ENCODE measurements around the gene CYS1.
"Not testable (repeated sequence)": the region's sequence is repeated elsewhere in the genome, so short reads cannot be mapped to it uniquely, and the experiment has no call there.

CYS1 gene

GRCh38 chr2:10079870-10080535 is at the start of gene CYS1:
Gene CYS1 (minus strand): TSS chr2:10080411. CDS start chr2:10080223, 188 bp downstream.
- no peak for DNase-seq (ENCODE audit: low spot score)

- DNase-seq (ENCODE audit: low spot score): no peak
Observed at GRCh38 chr2:10129490-10129889, 49.3 kb upstream of the CYS1 start.

GRCh38 chr2:10128420-10128819 is 48.2 kb upstream of the CYS1 start:
- no peak for DNase-seq (ENCODE audit: low spot score)

DNA sequence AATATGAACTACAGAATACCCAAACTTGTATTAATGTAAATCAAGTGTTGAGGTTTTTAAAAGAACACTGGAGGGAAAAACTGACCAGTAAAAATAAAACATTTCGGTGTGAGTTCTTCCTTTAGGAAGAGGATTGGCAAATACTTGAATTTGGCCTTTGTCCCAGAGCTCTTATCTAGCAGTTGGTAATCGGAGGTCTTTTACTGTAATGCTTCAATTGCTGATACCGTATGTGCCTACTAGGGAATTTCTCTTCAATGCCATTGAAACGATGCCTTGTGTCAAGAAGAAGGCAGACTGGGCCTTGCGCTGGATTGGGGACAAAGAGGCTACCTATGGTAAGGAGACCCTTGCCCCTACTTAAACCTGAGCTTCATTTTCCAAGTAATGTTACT is 46.4 kb upstream of the CYS1 start:
- DNase-seq (ENCODE audit: low spot score): no peak

DNA sequence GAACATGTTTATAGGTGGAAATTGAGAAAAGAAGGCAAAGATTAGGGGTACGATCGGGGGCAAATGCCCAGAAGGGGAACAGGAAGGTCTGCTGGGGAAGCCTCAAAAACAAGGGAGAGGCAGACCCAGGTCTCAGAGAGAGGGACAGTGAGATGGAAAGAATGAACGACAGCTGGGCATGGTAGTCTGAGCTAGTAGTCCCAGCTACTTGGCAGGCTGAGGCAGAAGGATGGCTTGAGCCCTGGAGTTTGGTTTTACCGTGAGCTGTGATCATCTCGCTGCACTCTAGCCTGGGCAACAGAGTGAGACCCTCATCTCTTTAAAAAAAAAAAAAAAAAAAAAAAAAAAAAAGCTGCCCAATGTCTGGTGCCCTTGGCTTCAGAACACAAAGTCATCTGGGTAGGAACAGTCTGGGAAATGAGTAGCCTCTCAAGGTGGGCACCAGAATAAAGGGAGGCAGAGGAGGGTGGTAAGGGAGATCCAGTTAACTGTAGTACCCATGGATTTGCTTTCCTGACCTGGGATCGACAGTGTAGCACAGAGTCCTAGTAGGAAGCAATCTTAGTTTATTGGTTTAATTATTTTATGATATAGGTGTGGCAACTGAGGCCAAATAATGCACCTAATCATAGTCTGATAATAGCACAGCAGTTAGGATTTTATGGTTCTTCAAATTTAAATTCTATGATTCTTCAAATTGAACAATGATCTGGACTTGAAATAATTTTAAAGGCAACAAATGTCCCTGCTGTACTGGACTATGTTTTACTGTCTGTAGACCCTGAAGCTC is 45.8 kb upstream of the CYS1 start:
- no peak for DNase-seq (ENCODE audit: low spot score)

GRCh38 chr2:10124538-10125045 is 44.4 kb upstream of the CYS1 start:
- peak; percentile 72 for DNase-seq (ENCODE audit: low spot score)

- no peak for DNase-seq (ENCODE audit: low spot score)
Observed at GRCh38 chr2:10123281-10123680, 43.1 kb upstream of the CYS1 start.

GRCh38 chr2:10122500-10123280 is 42.5 kb upstream of the CYS1 start, which contains the start of gene RRM2:
Gene RRM2 (plus strand): TSS chr2:10122739. CDS start chr2:10122799, 60 bp downstream.
- DNase-seq (ENCODE audit: low spot score): peak; percentile 99

DNA sequence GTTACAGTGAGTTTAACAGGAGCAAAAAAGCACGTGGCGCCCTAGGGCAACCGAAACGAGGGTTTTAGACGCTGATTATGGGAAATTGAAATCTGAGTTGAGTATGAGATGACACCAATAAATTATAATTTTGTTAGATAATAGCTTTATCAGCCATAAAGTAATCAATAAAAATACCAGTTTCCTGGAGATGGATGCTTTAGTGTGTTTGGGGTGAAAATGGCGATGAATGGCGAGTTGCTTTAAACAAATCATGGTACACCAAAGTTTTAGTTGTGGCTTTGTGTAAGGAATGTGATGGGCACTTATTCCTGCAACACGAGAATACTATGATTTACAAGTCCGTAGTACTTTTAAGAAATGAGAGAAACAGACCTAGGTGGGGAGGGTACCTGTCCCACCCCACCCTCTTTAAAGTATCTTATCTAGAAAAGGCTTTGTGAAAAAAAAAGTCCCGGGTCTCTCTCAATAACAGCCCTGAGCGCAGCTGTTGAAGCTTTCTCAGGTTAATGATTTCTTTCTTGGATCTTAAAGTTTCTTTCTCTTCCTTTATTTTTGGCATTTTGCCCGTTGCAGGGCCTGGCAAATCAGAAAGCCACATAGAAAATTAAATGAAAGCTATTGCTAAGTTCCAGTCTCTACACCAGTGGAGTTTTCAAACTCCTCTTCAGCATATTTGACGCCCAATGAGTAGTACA is 40.8 kb upstream of the CYS1 start:
- no peak for DNase-seq (ENCODE audit: low spot score)

- peak; percentile 96 for DNase-seq (ENCODE audit: low spot score)
Observed at GRCh38 chr2:10120158-10120876, 40.1 kb upstream of the CYS1 start.

DNA sequence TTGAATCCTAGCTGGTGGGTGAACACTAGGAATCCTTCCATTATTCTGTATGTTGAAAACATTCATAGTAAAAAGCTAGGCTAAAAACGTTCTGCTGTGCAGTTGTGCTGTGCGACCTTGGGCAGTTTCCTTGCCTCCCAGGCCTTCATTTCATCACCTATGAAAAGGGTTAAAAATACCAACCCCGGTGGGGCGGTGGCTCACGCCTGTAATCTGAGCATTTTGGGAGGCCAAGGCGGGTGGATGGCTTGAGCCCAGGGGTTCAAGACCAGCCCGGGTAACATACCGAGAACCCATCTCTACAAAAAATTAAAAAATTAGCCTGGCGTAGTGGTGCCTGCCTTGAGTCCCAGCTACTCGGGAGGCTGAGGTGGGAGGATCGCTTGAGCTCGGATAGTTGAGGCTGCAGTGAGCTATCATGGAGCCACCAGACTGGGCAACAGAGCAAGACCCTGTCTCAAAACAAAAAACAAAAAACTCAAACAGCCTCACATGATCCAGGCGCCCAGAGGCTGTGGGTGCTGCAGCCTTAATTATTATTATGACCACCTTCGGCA is 39.5 kb upstream of the CYS1 start:
- no peak for DNase-seq (ENCODE audit: low spot score)

DNA sequence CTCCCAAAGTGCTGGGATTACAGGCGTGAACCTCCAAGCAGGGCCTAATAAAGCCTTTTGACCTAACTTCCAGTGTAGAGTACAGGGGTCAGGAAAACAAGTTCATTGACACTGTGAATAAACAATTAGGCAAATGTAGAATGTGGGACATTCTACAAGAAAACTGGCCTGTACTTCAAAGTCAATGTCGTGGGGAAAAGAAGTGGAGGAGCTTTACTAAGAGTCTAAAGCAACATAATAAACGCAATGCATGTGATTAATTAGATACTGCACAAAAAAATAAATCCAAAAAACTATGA is 38.8 kb upstream of the CYS1 start:
- no peak for DNase-seq (ENCODE audit: low spot score)

DNA sequence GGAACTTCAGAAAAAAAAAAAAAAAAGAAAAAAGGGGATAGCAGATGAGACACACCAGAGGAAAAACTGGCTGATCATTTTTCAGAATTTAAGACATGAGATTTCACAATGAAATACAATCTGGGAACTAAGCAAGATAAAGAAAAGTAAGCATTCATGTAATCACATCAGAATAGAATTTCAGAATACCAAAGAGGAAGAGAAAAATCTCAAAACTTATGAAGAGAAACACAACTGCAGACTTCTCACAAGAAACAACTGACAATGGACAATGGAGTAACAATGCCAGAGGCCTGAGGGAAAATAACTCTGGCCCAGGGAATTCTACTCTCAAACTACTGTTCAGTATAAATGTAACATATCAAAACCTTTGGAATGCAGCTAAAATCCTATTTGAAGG is 29.1 kb upstream of the CYS1 start:
- DNase-seq (ENCODE audit: low spot score): no peak

GRCh38 chr2:10104906-10105305 is 24.7 kb upstream of the CYS1 start:
- DNase-seq (ENCODE audit: low spot score): not testable (repeated sequence)

- DNase-seq (ENCODE audit: low spot score): no peak
Observed at GRCh38 chr2:10103179-10103578, 23.0 kb upstream of the CYS1 start.

GRCh38 chr2:10101491-10101890 is 21.3 kb upstream of the CYS1 start:
- DNase-seq (ENCODE audit: low spot score): no peak

- DNase-seq (ENCODE audit: low spot score): peak; percentile 25
Observed at GRCh38 chr2:10097352-10098148, 17.3 kb upstream of the CYS1 start.

DNA sequence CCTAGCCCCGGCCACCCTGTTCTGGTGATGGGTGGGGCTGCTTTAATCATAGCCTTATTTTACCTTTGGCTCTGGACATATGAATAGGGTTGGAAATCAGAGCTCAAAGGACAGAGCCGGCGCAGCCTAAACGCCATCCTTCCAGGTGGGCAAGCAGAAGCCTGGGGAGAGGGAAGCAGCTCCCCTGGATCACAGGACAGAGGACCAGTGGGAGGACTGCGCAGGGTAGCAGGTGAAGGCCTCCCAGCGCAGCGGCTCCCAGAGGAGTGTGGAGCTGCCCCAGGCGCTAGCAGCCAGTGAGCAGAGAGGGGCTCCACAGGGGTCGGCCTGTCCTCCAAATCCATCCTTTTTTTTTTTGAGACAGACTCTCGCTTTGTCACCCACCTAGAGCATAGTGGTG is 16.4 kb upstream of the CYS1 start:
- DNase-seq (ENCODE audit: low spot score): no peak

DNA sequence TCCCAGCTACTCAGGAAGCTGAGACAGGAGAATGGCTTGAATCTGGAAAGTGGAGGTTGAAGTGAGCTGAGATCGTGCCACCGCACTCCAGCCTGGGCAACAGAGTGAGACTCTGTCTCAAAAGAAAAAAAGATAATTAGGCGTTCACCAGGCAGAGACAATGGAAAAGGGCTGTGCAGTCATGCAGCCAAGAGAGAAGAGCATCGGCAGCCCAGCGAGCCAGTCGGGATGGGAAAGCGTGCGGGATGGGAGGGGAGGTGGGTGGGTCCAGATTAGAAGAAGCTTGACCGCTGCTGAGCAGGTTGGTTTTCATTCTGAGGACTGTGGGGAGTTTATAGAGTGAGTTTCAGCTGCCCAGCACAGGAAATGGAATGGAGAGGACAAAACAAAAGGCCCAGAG is 15.0 kb upstream of the CYS1 start:
- no peak for DNase-seq (ENCODE audit: low spot score)

GRCh38 chr2:10094271-10094814 is 14.1 kb upstream of the CYS1 start:
- DNase-seq (ENCODE audit: low spot score): no peak
